Mesenchymal stem cell (in vitro differentiated cells and primary cell): ENCODE results near the gene HOXA5.

Experiments used
- DNase-seq: peaks from one replicate; pipeline ENCODE4 v3.0.0-alpha.2; 2013
- H2AFZ ChIP-seq: one replicate; pipeline ENCODE4 v1.6.1; 2013; ENCODE audit warnings: low read depth, mild to moderate bottlenecking, control low read depth, inconsistent platforms, low read length, moderate library complexity
- H2AK5ac ChIP-seq: 2 replicates; pipeline ENCODE4 v1.6.1; 2013; ENCODE audit warnings: low read length, moderate library complexity, mild to moderate bottlenecking, inconsistent platforms; ENCODE audit not compliant: severe bottlenecking
- H2BK120ac ChIP-seq: one replicate; pipeline ENCODE4 v1.6.1; 2013; ENCODE audit warnings: low read depth, mild to moderate bottlenecking, inconsistent platforms, low read length, moderate library complexity
- H2BK12ac ChIP-seq, 2 experiments: one replicate each; pipeline ENCODE4 v1.6.1; 2013; ENCODE audit warnings: inconsistent platforms in 2 of 2, low read length in 2 of 2, mild to moderate bottlenecking in 2 of 2, moderate library complexity in 2 of 2, control low read depth in 1 of 2
- H2BK15ac ChIP-seq: one replicate; pipeline ENCODE4 v1.6.1; 2013; ENCODE audit warnings: mild to moderate bottlenecking, low read depth, inconsistent platforms; ENCODE audit not compliant: poor library complexity, severe bottlenecking
- H2BK5ac ChIP-seq: 2 replicates; pipeline ENCODE4 v1.6.1; 2013; ENCODE audit warnings: low read depth, mild to moderate bottlenecking, low read length, control low read depth, inconsistent platforms; ENCODE audit not compliant: poor library complexity, severe bottlenecking
- H3K14ac ChIP-seq, 2 experiments: one replicate each; pipeline ENCODE4 v1.6.1; 2013; ENCODE audit warnings: inconsistent platforms in 2 of 2, low read length in 2 of 2, control low read depth in 1 of 2, mild to moderate bottlenecking in 1 of 2, moderate library complexity in 1 of 2
- H3K18ac ChIP-seq, 2 experiments: one replicate each; pipeline ENCODE4 v1.6.1; 2013; ENCODE audit warnings: inconsistent platforms in 2 of 2, low read length in 2 of 2, control low read depth in 1 of 2, low read depth in 1 of 2, mild to moderate bottlenecking in 1 of 2
- H3K23ac ChIP-seq, 2 experiments: one replicate each; pipeline ENCODE4 v1.6.1; 2013; ENCODE audit warnings: inconsistent platforms in 2 of 2, low read length in 2 of 2, mild to moderate bottlenecking in 2 of 2, moderate library complexity in 2 of 2, control low read depth in 1 of 2
- H3K27ac ChIP-seq: 2 replicates; pipeline ENCODE4 v1.5.1; 2013; ENCODE audit warnings: mild to moderate bottlenecking, moderate library complexity, low read length, control low read depth, inconsistent platforms; ENCODE audit not compliant: poor library complexity, severe bottlenecking
- H3K27me3 ChIP-seq, 2 experiments: 2 replicates each; pipeline versions ENCODE4 v1.6.1 to v1.7.0; 2013; ENCODE audit warnings: low read length in 2 of 2, mild to moderate bottlenecking in 2 of 2, moderate library complexity in 2 of 2, control low read depth in 1 of 2, inconsistent platforms in 1 of 2; ENCODE audit not compliant: control insufficient read depth in 1 of 2, insufficient read depth in 1 of 2
- H3K36me3 ChIP-seq, 2 experiments: 2 replicates each; pipeline versions ENCODE4 v1.6.1 to v1.7.0; 2013; ENCODE audit warnings: low read length in 2 of 2, control low read depth in 1 of 2, inconsistent platforms in 1 of 2, low read depth in 1 of 2, mild to moderate bottlenecking in 1 of 2; ENCODE audit not compliant: insufficient read depth in 2 of 2, control insufficient read depth in 1 of 2
- H3K4ac ChIP-seq, 2 experiments: one replicate each; pipeline ENCODE4 v1.6.1; 2013; ENCODE audit warnings: inconsistent platforms in 2 of 2, low read length in 2 of 2, mild to moderate bottlenecking in 2 of 2, moderate library complexity in 2 of 2, control low read depth in 1 of 2, low read depth in 1 of 2
- H3K4me1 ChIP-seq: 2 replicates; pipeline ENCODE4 v1.6.1; 2013; ENCODE audit warnings: low read depth, low read length, control low read depth; ENCODE audit not compliant: control insufficient read depth, insufficient read depth
- H3K4me2 ChIP-seq: 2 replicates; pipeline ENCODE4 v1.6.1; 2013; ENCODE audit warnings: low read length, mild to moderate bottlenecking, inconsistent platforms; ENCODE audit not compliant: poor library complexity, severe bottlenecking
- H3K4me3 ChIP-seq, 2 experiments: 2 replicates each; pipeline versions ENCODE4 v1.5.1 to v1.7.0; 2013; ENCODE audit warnings: low read length in 2 of 2, mild to moderate bottlenecking in 2 of 2, control low read depth in 1 of 2, low read depth in 1 of 2; ENCODE audit not compliant: insufficient read depth in 1 of 2
- H3K79me1 ChIP-seq: replicated peaks from 2 replicates; pipeline ENCODE4 v1.6.1; 2013; ENCODE audit warnings: mild to moderate bottlenecking, control low read depth, low read length, inconsistent platforms; ENCODE audit not compliant: poor library complexity, severe bottlenecking
- H3K9ac ChIP-seq: 2 replicates; pipeline ENCODE4 v1.7.0; 2013; ENCODE audit warnings: mild to moderate bottlenecking, low read length, moderate library complexity
- H3K9me3 ChIP-seq: 2 replicates; pipeline ENCODE4 v1.7.0; 2013; ENCODE audit warnings: mild to moderate bottlenecking, low read length; ENCODE audit not compliant: control insufficient read depth
- H4K8ac ChIP-seq: one replicate; pipeline ENCODE4 v1.6.1; 2013; ENCODE audit warnings: inconsistent platforms, mild to moderate bottlenecking, low read length, moderate library complexity
- H4K91ac ChIP-seq: one replicate; pipeline ENCODE4 v1.6.1; 2013; ENCODE audit warnings: mild to moderate bottlenecking, low read length, inconsistent platforms
- WGBS: methylation state at CpG from one replicate; pipeline ENCODE4 v1.1.7; 2013; ENCODE audit warnings: mixed read lengths; 5-methylcytosine and 5-hydroxymethylcytosine counted together

Gene HOXA5

DNA sequence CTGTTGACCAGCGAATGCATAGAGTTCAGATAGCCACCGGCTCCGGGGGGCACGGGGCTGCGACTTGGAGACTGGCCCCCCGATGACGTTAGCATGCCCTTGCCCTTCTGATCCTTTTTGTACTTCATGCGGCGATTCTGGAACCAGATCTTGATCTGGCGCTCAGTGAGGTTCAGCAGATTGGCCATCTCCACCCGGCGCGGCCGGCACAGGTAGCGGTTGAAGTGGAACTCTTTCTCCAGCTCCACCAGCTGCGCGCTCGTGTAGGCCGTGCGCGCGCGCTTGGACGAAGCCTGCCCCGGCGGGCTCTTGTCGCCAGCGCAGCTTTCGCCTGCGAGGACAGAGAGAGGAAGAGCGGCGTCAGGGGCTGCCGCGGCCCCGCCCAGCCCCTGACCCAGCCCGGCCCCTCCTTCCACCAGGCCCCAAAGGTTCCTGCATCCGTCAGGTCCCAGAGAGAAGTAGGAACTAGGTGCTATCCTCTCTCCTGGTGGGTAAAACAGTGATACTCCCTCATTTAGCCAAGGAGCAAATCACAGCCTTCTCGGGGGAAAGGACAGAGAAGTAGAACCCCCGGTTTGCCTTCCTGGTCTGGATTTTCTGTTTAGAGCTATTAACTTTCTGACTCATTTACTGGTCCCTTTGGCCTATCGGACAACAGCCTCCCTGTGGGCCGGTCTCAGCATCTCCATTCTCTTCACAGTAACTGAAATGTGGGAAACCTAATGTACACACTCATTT is 34.9 kb downstream of the HOXA5 start:
- Histone ChIP-seq H3K27me3 (no peaks in the 10 kb centered on the region), H3K4me2 (peak overlapping the region; percentile 82), H2AFZ (no peak overlapping the region), H3K79me1 (no peaks in the 10 kb centered on the region), H3K4me1 (peaks cover 27% of the 10 kb centered on the region), H2BK5ac (peak overlapping the region; percentile 96), H3K18ac (peak overlapping the region; percentile 6 to 15), H3K9me3 (no peaks in the 10 kb centered on the region), H2BK120ac (no peak overlapping the region), H3K27ac (peak overlapping the region; percentile 92), H3K14ac (no peak overlapping the region), H3K4me3 (peak overlapping the region; percentile 45 to 61), H4K91ac (peak overlapping the region; percentile 66), H2AK5ac (peak overlapping the region; percentile 19), H4K8ac (peak overlapping the region; percentile 93), H2BK12ac (peak overlapping the region in 1 of 2 experiments; percentile 84), H2BK15ac (peak overlapping the region; percentile 85), H3K36me3 (peaks cover 6 to 26% of the 10 kb centered on the region in 2 experiments), H3K23ac (peak overlapping the region in 1 of 2 experiments; percentile 35), H3K9ac (peak overlapping the region; percentile 96), H3K4ac (peak overlapping the region in 1 of 2 experiments; percentile 63)
- DNase-seq: peak; percentile 56
- WGBS: 9% methylated on average over 35 of the region's 41 CpGs

GRCh38 chr7:27107391-27108381 is 35.8 kb downstream of the HOXA5 start:
- Histone ChIP-seq H3K4ac (peak overlapping the region; percentile 63 to 89), H3K4me1 (peaks cover 33% of the 10 kb centered on the region), H3K4me3 (peak overlapping the region; percentile 26 to 65), H2AK5ac (peak overlapping the region; percentile 88), H3K27me3 (no peaks in the 10 kb centered on the region), H4K91ac (peak overlapping the region; percentile 85), H2BK5ac (peak overlapping the region; percentile 96), H3K23ac (peak overlapping the region in 1 of 2 experiments; percentile 81), H2BK12ac (peak overlapping the region; percentile 2 to 84), H3K9ac (peak overlapping the region; percentile 96), H3K36me3 (peaks cover 6 to 26% of the 10 kb centered on the region in 2 experiments), H3K27ac (peak overlapping the region; percentile 92), H4K8ac (peak overlapping the region; percentile 93), H2AFZ (no peak overlapping the region), H3K18ac (peak overlapping the region; percentile 6 to 15), H3K79me1 (no peaks in the 10 kb centered on the region), H3K4me2 (peak overlapping the region; percentile 82), H2BK120ac (no peak overlapping the region), H2BK15ac (peak overlapping the region; percentile 85), H3K14ac (no peak overlapping the region), H3K9me3 (no peaks in the 10 kb centered on the region)
- DNase-seq: peak; percentile 22
- WGBS: 19% methylated on average over 39 of the region's 47 CpGs

- Histone ChIP-seq H3K14ac (no peak overlapping the region), H4K8ac (peak overlapping the region; percentile 76), H3K9me3 (no peaks in the 10 kb centered on the region), H2BK5ac (peak overlapping the region; percentile 96), H3K36me3 (peaks cover 6 to 27% of the 10 kb centered on the region in 2 experiments), H2BK15ac (no peak overlapping the region), H2AFZ (no peak overlapping the region), H3K9ac (peak overlapping the region; percentile 96), H3K18ac (peak overlapping the region; percentile 70 to 85), H3K4me2 (peak overlapping the region; percentile 73), H4K91ac (peak overlapping the region; percentile 90), H3K4me3 (peak overlapping the region; percentile 47 to 65), H3K4me1 (peaks cover 33% of the 10 kb centered on the region), H2BK12ac (no peak overlapping the region), H3K23ac (peak overlapping the region in 1 of 2 experiments; percentile 6), H3K27ac (peak overlapping the region; percentile 82), H2BK120ac (peak overlapping the region; percentile 66), H3K27me3 (no peaks in the 10 kb centered on the region), H3K79me1 (no peaks in the 10 kb centered on the region), H3K4ac (peak overlapping the region; percentile 52 to 54), H2AK5ac (peak overlapping the region; percentile 18)
- 42% methylated on average over 5 of the region's 14 CpGs for WGBS
- DNase-seq: no peak
These were observed 36.6 kb downstream of the HOXA5 start for GRCh38 chr7:27106901-27107240.
